T-helper 2 cell treated with Interferon-gamma antibody and Interleukin-4, amounts not matched to agents 5 μg/mL and 100 μg/mL, for 36 hours (primary cell): ENCODE results near the gene SF3A2.
"Not testable (repeated sequence)": the region's sequence is repeated elsewhere in the genome, so short reads cannot be mapped to it uniquely, and the experiment has no call there.

ENCODE experiments used
- DNase-seq: peaks from one replicate; pipeline ENCODE4 v3.0.0; 2021; ENCODE audit warnings: low spot score
- H3K27ac Mint-ChIP-seq: one replicate; pipeline ENCODE4 v1.8.0; 2021; ENCODE audit warnings: mild to moderate bottlenecking, mixed read lengths
- H3K27me3 Mint-ChIP-seq: one replicate; pipeline ENCODE4 v1.8.0; 2021; ENCODE audit warnings: low read depth, mixed read lengths
- H3K36me3 Mint-ChIP-seq: one replicate; pipeline ENCODE4 v1.8.0; 2021; ENCODE audit warnings: low read depth, mixed read lengths
- H3K4me1 Mint-ChIP-seq: one replicate; pipeline ENCODE4 v1.8.0; 2021; ENCODE audit warnings: low read depth, mixed read lengths
- H3K4me3 Mint-ChIP-seq: one replicate; pipeline ENCODE4 v1.8.0; 2022; ENCODE audit warnings: mild to moderate bottlenecking, moderate library complexity, mixed read lengths
- H3K9me3 Mint-ChIP-seq: one replicate; pipeline ENCODE4 v1.8.0; 2021; ENCODE audit warnings: mixed read lengths

The SF3A2 gene

DNA sequence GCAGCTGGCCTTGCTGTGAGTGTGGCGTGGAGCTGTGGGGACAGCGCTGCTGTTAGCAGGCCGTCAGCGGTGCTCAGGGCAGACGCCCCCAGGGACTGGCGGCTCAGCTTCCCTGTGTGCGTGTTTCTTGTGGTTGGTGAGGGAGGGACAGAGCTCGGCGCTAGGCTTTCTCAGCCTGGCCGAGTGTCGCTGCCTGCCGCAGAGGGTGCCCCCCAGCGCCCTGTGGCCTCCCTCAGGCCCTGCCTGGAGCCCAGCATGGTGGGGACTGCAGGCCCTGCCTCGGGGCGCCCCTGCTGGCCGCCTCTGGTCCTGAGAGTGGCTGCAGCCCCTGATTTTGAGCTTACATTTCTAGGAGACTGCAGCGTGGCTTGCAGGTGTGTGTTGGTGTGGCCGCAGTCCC lies 37.4 kb upstream of the SF3A2 start:
- no peak overlapping the region for H3K27ac Mint-ChIP-seq
- H3K9me3 Mint-ChIP-seq = no peaks in the 10 kb centered on the region
- no peaks in the 10 kb centered on the region for H3K27me3 Mint-ChIP-seq
- no peaks in the 10 kb centered on the region for H3K4me1 Mint-ChIP-seq
- H3K4me3 Mint-ChIP-seq = no peak overlapping the region
- no peak for DNase-seq
- peaks cover 7% of the 10 kb centered on the region for H3K36me3 Mint-ChIP-seq

DNA sequence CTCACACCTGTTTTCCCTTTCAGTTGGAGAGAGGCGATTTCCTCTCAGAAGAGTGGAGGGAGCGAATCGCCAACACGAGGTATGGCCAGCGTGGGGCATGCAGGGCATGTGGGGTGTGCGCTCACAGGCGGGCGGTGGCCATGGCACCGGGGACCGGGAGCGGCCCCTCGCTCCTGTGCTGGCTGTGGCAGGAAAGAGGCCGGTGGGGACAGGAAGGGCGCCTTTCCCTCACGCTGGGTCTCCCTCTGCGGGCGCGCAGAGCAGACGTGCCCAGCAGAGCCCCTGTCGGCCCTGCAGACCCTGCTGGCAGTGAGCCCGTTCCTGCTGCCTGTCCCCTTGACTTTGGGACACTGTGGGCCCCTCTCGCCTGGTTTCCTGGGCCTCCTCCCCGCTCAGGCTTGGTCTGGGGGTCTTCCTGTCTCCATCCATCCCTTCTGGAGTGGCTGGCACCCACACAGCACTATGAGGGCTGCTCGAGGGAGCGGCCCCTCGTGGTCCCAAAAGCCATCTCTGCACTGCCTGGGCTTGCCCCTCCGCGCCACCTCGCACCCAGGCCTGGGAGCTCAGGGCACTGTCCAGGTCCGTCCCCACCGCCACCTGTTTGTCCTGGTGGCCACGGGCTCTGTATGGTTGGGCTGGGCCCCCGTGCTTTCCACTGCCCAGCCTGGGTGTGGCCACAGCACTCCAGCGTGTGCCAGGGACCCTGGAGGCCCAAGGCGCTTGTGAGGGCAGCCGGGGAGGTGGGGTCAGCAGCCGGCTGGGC lies 36.6 kb upstream of the SF3A2 start:
- no peak overlapping the region for H3K27ac Mint-ChIP-seq
- no peaks in the 10 kb centered on the region for H3K27me3 Mint-ChIP-seq
- H3K4me3 Mint-ChIP-seq = no peak overlapping the region
- H3K9me3 Mint-ChIP-seq = no peaks in the 10 kb centered on the region
- peaks cover 7% of the 10 kb centered on the region for H3K36me3 Mint-ChIP-seq
- no peak for DNase-seq
- H3K4me1 Mint-ChIP-seq = no peaks in the 10 kb centered on the region

DNA sequence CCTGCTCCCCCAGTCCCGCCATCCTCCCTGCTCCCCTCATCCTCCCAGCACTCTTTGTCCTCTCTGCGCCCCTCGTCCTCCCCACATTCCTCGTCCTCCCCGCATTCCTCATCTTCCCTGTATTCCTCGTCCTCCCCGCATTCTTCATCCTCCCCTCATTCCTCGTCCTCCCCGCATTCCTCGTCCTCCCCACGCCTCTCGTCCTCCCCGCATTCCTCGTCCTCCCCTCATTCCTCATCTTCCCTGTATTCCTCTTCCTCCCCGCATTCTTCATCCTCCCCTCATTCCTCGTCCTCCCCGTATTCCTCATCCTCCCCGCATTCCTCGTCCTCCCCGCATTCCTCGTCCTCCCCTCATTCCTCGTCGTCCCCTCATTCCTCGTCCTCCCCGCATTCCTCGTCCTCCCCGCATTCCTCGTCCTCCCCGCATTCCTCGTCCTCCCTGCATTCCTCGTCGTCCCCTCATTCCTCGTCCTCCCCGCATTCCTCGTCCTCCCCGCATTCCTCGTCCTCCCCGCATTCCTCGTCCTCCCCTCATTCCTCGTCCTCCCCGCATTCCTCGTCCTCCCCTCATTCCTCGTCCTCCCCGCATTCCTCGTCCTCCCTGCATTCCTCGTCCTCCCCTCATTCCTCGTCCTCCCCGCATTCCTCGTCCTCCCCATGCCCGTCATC lies 35.9 kb upstream of the SF3A2 start:
- H3K4me3 Mint-ChIP-seq, H3K27me3 Mint-ChIP-seq, H3K27ac Mint-ChIP-seq, DNase-seq, H3K9me3 Mint-ChIP-seq, H3K4me1 Mint-ChIP-seq: not testable (repeated sequence)
- H3K36me3 Mint-ChIP-seq = peaks cover 12% of the 10 kb centered on the region

DNA sequence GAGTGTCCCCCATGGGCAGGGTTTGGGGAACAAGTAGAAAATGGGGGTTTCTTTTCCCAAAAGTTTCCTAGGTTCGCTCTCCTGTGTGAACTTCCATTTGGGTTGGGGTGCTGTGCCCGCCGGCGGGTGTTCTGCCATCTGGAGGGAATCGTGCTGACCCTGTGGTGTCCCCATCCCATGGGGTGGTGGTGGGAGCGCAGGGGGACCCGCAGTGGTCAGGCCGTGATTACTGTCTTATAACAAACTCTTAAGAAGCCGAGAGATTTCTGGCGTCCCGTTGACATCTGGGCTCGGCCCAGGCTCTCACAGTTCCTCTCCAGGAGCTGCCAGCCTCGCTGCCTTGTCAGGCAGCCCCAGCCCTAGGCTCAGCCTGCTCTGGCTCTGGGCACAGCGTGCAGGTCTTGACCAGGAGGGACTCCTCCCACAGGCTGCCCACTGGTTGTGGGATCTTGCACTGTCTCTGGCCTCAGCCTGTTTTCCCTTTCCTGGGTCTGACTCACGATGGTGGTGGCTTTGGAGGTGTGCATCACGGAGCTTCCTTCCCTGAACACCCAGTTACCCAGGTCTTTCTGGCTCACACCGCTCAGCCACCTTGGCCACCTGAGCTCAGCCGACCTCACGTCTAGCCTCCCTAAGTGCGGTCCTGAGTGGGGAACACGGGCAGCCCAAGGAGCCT lies 35.0 kb upstream of the SF3A2 start:
- Mint-ChIP-seq H3K4me3 (no peak overlapping the region), H3K4me1 (no peaks in the 10 kb centered on the region), H3K27me3 (no peaks in the 10 kb centered on the region), H3K27ac (no peak overlapping the region), H3K36me3 (peaks cover 12% of the 10 kb centered on the region), H3K9me3 (no peaks in the 10 kb centered on the region)
- DNase-seq = no peak

DNA sequence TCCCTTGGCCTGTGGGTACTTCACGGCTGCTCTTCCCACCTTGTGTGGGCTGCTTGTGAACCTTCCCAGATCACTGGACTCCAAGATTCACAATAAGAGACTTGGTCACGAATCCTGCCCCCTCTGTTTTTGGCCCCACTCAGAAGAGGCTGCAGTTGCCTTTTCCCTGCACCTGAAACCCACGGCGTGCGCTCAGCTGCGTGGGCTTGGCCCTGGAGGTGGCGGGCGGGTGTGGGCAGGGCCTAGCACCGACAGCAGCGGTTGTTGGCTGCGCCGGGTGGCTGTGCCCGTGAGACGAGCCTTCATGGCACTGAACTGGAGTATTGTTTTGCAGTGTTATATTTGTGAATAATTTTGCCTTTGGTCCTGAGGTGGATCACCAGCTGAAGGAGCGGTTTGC lies 34.3 kb upstream of the SF3A2 start:
- peaks cover 10% of the 10 kb centered on the region for H3K36me3 Mint-ChIP-seq
- no peak overlapping the region for H3K27ac Mint-ChIP-seq
- no peak for DNase-seq
- no peak overlapping the region for H3K4me3 Mint-ChIP-seq
- no peaks in the 10 kb centered on the region for H3K4me1 Mint-ChIP-seq
- no peaks in the 10 kb centered on the region for H3K27me3 Mint-ChIP-seq
- H3K9me3 Mint-ChIP-seq = no peaks in the 10 kb centered on the region

DNA sequence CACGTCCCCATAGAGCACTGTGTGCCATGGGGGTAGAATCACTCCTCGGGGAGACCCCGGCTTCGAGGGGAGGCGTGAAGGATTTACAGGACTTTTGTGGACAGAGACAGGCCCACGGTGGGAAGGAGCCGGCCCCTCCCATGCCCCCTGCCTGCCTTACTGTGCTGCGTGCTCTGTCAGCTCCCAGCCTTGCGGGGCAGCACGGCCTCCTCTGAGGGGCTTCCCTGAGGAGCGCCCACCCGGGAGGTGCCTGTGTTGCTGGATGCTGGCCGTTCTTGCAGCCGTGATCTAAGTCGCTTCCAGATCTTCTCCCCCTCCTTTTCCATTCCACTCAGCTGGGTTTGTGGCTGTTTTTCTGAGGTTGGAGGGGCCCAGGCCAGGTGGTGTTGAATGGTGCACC lies 29.6 kb upstream of the SF3A2 start:
- no peaks in the 10 kb centered on the region for H3K9me3 Mint-ChIP-seq
- H3K4me3 Mint-ChIP-seq = no peak overlapping the region
- no peak for DNase-seq
- H3K27ac Mint-ChIP-seq = no peak overlapping the region
- no peaks in the 10 kb centered on the region for H3K27me3 Mint-ChIP-seq
- H3K36me3 Mint-ChIP-seq = peaks cover 22% of the 10 kb centered on the region
- H3K4me1 Mint-ChIP-seq = no peaks in the 10 kb centered on the region

DNA sequence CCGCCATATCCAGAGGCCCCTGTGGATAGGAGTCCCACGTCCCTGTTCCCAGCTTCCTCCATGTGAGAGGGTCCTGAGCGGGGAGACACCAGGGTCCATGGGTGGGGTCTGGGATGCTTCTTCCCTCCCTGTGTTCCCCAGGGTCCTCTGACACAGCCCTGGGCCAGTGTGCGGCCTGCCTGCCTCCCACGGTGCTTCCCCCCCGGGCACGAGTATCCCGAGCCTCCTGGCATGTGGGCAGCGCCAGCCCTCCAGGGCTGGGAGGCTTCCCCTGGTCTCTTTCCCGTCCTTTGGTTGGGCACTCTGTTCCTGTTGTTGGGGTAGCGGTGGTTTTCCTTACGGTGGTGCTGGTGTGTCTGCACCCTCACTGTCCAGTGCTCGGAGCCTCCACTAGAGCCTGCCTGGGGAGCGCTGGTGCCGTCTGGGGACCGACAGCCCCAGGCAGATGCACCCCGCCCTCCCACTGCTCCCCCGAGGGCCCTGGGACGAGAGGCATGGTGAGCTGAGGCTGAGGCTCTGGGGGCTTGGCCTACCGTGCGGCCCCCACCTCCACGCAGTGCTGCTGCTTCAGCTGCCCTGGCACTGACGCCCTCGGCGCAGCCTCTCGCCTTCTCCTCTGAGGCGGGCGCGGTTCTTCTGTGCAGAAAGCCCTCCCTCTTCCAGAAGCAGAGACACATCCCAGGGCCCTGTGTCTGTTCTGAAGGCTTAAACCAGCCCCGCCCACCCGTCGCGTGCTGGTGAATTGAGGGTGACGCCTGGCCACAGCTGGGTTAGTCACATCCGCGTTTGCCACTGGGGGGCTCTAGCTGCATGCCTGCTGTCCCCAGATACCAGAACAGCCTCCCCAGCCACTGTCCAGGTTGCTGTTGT lies 28.4 kb upstream of the SF3A2 start:
- Mint-ChIP-seq H3K27ac (no peak overlapping the region), H3K9me3 (no peaks in the 10 kb centered on the region), H3K27me3 (no peaks in the 10 kb centered on the region), H3K4me3 (no peak overlapping the region), H3K4me1 (no peaks in the 10 kb centered on the region), H3K36me3 (peaks cover 23% of the 10 kb centered on the region)
- no peak for DNase-seq

DNA sequence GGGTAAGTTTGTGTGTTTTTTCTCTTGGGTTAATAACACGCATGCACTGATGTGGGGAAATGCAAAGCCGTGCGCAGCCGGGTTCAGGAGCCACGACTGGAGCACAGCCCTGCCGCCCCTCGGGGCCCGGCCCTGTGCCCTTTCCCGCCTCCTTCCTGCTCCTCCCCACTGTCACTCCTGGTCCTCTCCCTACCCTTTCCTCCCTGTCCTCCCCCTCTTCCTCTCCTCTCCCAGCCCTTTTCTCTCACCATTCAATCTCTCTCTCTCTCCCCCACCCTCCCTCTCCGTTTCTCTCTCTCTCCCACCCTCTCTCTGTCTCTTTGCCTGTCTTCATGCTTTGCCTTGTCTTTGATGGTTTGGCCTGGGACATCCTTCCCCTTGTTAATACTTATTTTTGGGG lies 27.6 kb upstream of the SF3A2 start:
- Mint-ChIP-seq H3K4me3 (no peak overlapping the region), H3K36me3 (peaks cover 24% of the 10 kb centered on the region), H3K27ac (no peak overlapping the region), H3K27me3 (no peaks in the 10 kb centered on the region), H3K9me3 (no peaks in the 10 kb centered on the region), H3K4me1 (no peaks in the 10 kb centered on the region)
- DNase-seq = no peak

DNA sequence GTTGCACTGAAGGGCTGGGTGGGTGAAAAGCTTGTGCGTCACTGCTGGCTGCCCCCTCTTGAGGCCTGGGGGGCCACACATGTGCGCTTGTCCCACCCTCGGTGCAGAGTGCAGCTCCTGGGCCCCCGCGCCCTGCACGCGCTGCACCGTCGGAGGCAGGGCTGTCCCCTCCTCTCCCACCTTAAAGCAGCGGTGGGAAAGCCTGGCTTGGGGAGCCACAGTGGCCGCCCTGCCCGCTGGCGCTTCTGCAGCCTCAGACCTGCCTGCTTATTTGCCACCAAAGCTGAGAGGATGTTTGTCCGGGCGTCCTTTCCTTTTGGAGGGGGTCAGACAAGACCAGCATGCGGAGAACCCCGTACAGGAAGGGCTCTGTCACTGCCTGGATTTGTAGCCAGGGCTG lies 27.2 kb upstream of the SF3A2 start:
- no peaks in the 10 kb centered on the region for H3K27me3 Mint-ChIP-seq
- H3K27ac Mint-ChIP-seq = no peak overlapping the region
- H3K4me1 Mint-ChIP-seq = no peaks in the 10 kb centered on the region
- DNase-seq = no peak
- H3K9me3 Mint-ChIP-seq = no peaks in the 10 kb centered on the region
- H3K4me3 Mint-ChIP-seq = no peak overlapping the region
- H3K36me3 Mint-ChIP-seq = peaks cover 22% of the 10 kb centered on the region

DNA sequence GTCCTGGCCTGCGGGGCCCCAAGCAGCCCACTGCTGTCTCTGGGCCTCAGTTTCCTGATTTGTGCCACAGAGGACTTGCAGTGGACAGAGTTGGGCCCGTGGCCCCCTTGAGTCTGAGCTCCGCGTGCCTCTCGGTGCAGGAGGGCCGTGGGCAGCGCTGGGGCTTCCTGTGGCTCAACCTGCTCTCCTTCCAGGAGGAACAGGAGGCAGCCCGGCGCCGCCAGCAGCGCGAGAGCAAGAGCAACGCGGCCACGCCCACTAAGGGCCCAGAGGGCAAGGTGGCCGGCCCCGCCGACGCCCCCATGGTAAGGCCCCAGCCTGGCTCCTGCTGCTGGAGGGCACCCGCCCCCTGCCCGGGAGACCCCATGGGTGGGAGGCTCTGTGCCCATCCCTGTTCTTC lies 26.4 kb upstream of the SF3A2 start:
- Mint-ChIP-seq H3K9me3 (no peaks in the 10 kb centered on the region), H3K4me1 (peaks cover 5% of the 10 kb centered on the region), H3K36me3 (peaks cover 27% of the 10 kb centered on the region), H3K27me3 (no peaks in the 10 kb centered on the region), H3K4me3 (no peak overlapping the region), H3K27ac (no peak overlapping the region)
- no peak for DNase-seq

DNA sequence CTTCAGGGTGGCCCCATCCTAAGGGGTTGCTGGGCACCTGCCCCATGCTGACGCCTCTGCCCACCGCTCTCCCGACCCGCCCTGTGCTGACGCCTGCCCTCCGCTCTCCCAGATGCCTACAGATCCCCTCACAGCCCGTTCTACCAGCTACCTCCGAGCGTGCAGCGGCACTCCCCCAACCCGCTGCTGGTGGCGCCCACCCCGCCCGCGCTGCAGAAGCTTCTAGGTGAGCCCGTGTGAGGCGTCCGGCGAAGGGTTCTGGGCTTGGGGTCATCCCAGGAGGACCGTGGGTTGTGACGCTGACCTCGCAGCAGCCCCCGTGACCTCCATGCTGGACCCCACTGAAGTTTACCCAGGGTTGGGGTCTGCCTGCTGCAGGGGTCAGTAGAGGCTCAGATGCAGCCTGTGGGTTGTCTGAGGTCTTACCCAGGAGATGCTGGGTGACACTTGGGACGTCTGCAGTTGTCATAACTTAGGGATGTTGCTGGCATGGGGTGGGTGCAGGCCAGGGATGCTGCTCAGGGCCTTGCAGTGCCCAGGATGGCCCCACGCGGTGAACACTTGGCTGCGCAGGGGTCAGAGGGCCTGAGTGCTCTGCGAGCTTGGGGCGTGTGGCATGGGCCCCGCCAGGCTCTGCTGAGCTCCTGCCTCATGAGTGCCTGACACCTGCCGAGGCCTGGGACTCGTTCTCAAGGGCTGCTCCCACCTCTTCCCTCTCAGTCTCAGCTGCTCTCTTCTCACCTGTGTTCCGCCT lies 25.5 kb upstream of the SF3A2 start:
- Mint-ChIP-seq H3K36me3 (peaks cover 26% of the 10 kb centered on the region), H3K27ac (no peak overlapping the region)

DNA sequence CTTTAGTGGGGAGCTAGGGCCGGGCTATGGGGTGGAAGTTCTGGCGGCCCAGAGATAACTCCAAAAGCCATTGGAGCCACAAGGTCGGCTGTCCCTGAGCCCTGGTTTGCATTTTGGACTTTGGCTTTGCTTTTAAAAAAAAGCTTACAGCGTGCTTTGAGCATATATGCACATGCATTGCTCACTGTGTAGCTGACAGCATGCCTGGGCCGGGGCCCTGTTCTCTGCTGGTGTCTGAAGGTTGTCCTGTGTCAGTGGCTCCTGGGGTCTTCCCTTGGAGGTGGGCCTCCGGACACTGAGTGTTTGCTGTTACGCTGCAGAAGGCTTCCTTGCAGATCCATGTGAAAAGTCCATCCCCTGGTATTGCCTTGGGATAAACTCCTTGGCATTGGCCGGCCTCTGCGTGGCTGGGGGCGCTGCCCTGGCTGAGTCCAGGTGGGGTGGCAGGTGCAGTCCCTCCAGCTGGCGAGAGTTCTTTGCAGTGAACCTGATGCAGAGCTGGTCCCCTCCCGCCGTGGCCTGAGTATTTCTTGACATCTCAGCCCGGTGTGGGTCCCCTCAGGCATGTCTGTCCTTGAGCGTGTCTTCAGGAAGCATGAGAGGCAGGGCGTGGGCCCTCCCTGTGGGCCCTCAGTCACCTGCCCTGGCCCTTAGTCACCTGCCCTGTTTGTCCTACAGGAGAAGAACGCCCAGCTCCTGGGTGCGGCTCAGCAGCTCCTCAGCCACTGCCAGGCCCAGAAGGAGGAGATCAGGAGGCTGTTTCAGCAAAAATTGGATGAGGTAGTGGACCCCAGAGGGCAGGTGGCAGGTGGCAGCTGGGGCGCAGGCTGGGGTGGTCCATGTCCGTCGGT lies 23.5 kb upstream of the SF3A2 start:
- no peaks in the 10 kb centered on the region for H3K27me3 Mint-ChIP-seq

More for the DNA sequence above, 25.5 kb upstream of the SF3A2 start:
- Mint-ChIP-seq H3K4me3 (no peak overlapping the region), H3K4me1 (peaks cover 5% of the 10 kb centered on the region), H3K27me3 (no peaks in the 10 kb centered on the region), H3K9me3 (no peaks in the 10 kb centered on the region)
- no peak for DNase-seq

More for the DNA sequence above, 23.5 kb upstream of the SF3A2 start:
- no peak overlapping the region for H3K4me3 Mint-ChIP-seq
- H3K4me1 Mint-ChIP-seq = peaks cover 5% of the 10 kb centered on the region
- H3K36me3 Mint-ChIP-seq = peaks cover 38% of the 10 kb centered on the region
- peak overlapping the region; percentile 63 for H3K27ac Mint-ChIP-seq
- no peaks in the 10 kb centered on the region for H3K9me3 Mint-ChIP-seq
- no peak for DNase-seq
